HepG2 (cell line): ENCODE measurements around the gene TOB1. TPM values are rescaled to one million over a fixed set of nuclear protein-coding genes. Genes with fewer than 3 reads are reported as not detected.

Experiments used
- AHR ChIP-seq: IDR thresholded peaks from 2 replicates; pipeline ENCODE4 v1.6.1; 2018; ENCODE audit warnings: missing genetic modification reagents, missing compliant biosample characterization
- ATF1 ChIP-seq: IDR thresholded peaks from 2 replicates; pipeline ENCODE4 v1.6.1; 2016; ENCODE audit warnings: mild to moderate bottlenecking, control low read depth
- CBFB ChIP-seq: sonication (generic); formaldehyde crosslinking; IDR thresholded peaks from 2 replicates; pipeline ENCODE4 v1.4.0; 2020; ENCODE audit warnings: missing genetic modification reagents
- CCDC6 ChIP-seq: sonication (generic); formaldehyde crosslinking; IDR thresholded peaks from 2 replicates; pipeline ENCODE4 v1.8.1; 2022; ENCODE audit warnings: mild to moderate bottlenecking, missing genetic modification reagents, moderate library complexity
- EED ChIP-seq: sonication (generic); formaldehyde crosslinking; IDR thresholded peaks from 2 replicates; pipeline ENCODE4 v1.5.0; 2020; ENCODE audit warnings: mild to moderate bottlenecking, missing genetic modification reagents
- EHMT2 ChIP-seq: fragments of 200-600 bp; sonication (generic); IDR thresholded peaks from 2 replicates; pipeline ENCODE4 v1.7.0; 2017; ENCODE audit warnings: antibody characterized with exemption, low read depth, low read length, borderline replicate concordance
- GABPA ChIP-seq, 2 experiments: IDR thresholded peaks; 2 replicates each; pipeline ENCODE4 v1.6.1; 2011 to 2016; ENCODE audit warnings: low read depth in 2 of 2, low read length in 1 of 2, missing biosample characterization in 1 of 2, missing genetic modification characterization in 1 of 2
- GATAD2A ChIP-seq: IDR thresholded peaks from 2 replicates; pipeline ENCODE4 v1.6.1; 2016
- HDAC6 ChIP-seq: fragments of 200-600 bp; sonication (generic); IDR thresholded peaks from 2 replicates; pipeline ENCODE4 v1.7.0; 2017; ENCODE audit warnings: mild to moderate bottlenecking, antibody characterized with exemption, low read length, low read depth
- HNF4A ChIP-seq: sonication (generic); formaldehyde crosslinking; IDR thresholded peaks from 2 replicates; pipeline ENCODE4 v1.4.0; 2020; ENCODE audit warnings: missing genetic modification reagents
- KAT2B ChIP-seq: fragments of 150-350 bp; IDR thresholded peaks from 2 replicates; pipeline ENCODE4 v1.6.1; 2014; ENCODE audit warnings: low read depth, low read length, borderline replicate concordance
- MAFF ChIP-seq: IDR thresholded peaks from 2 replicates; pipeline ENCODE4 v1.6.1; 2011; ENCODE audit warnings: low read depth, low read length, improper control_type of control experiment
- MED1 ChIP-seq: sonication (generic); formaldehyde crosslinking; IDR thresholded peaks from 2 replicates; pipeline ENCODE4 v1.4.0; 2020; ENCODE audit warnings: missing genetic modification reagents
- RAD51 ChIP-seq: fragments of 450-650 bp; IDR thresholded peaks from 2 replicates; pipeline ENCODE4 v1.6.1; 2016; ENCODE audit warnings: borderline replicate concordance
- REXO4 ChIP-seq: sonication (generic); formaldehyde crosslinking; IDR thresholded peaks from 2 replicates; pipeline ENCODE4 v1.8.0; 2022; ENCODE audit warnings: missing genetic modification reagents, mild to moderate bottlenecking, borderline replicate concordance
- ZNF20 ChIP-seq: sonication (generic); formaldehyde crosslinking; IDR thresholded peaks from 2 replicates; pipeline ENCODE4 v1.4.0; 2020; ENCODE audit warnings: mild to moderate bottlenecking, moderate library complexity, missing genetic modification reagents
- ZNF205 ChIP-seq: IDR thresholded peaks from 2 replicates; pipeline ENCODE4 v1.6.1; 2018; ENCODE audit warnings: missing biosample characterization, missing genetic modification reagents
- ZNF547 ChIP-seq: sonication (generic); formaldehyde crosslinking; IDR thresholded peaks from 2 replicates; pipeline ENCODE4 v1.5.1; 2020; ENCODE audit warnings: mild to moderate bottlenecking, missing genetic modification reagents
- ZSCAN21 ChIP-seq: sonication (generic); formaldehyde crosslinking; IDR thresholded peaks from 2 replicates; pipeline ENCODE4 v1.8.0; 2022; ENCODE audit warnings: mild to moderate bottlenecking, missing genetic modification reagents, moderate library complexity, borderline replicate concordance
- polyA plus RNA-seq, 8 experiments: library from polyadenylated mRNA; depleted of rRNA in 3 of 8; stranded (reverse) in 7 of 8; unstranded in 1 of 8; fragments of >200 nt; fragmentation: Illumina TruSeq in 4 of 8; extraction: Trizol in 4 of 8; gene quantifications; 2 replicates each; pipeline versions ENCODE4 v1.2.1 to v1.2.3, GENCODE V29; 2011 to 2016; ENCODE audit warnings: low read depth in 4 of 8, missing spikeins in 1 of 8, mixed read lengths in 1 of 8; ENCODE audit not compliant: insufficient read depth in 1 of 8
- total RNA-seq, 5 experiments: library from RNA; depleted of rRNA; stranded (reverse); fragments of >200 nt; fragmentation: Illumina TruSeq; extraction: Trizol; gene quantifications; 2 replicates each; pipeline ENCODE4 v1.2.3, GENCODE V29; 2016; ENCODE audit warnings: low read depth in 1 of 5
- TF ChIP-seq, protein P1 (sequence below): sonication (generic); formaldehyde crosslinking; IDR thresholded peaks from 2 replicates; pipeline ENCODE4 v1.8.0; 2022; ENCODE audit warnings: mild to moderate bottlenecking, missing genetic modification reagents
- TF ChIP-seq, protein P2 (sequence below): sonication (generic); formaldehyde crosslinking; IDR thresholded peaks from 2 replicates; pipeline ENCODE4 v1.8.1; 2022; ENCODE audit warnings: low read depth, mild to moderate bottlenecking, missing genetic modification reagents
- TF ChIP-seq, protein P3 (sequence below): sonication (generic); formaldehyde crosslinking; IDR thresholded peaks from 2 replicates; pipeline ENCODE4 v1.8.0; 2022; ENCODE audit warnings: mild to moderate bottlenecking, missing genetic modification reagents; ENCODE audit not compliant: insufficient replicate concordance
- TF ChIP-seq, protein P4 (sequence below): IDR thresholded peaks from 2 replicates; pipeline ENCODE4 v1.6.1; 2016; ENCODE audit warnings: mild to moderate bottlenecking
- TF ChIP-seq, protein P5 (sequence below): sonication (generic); formaldehyde crosslinking; IDR thresholded peaks from 2 replicates; pipeline ENCODE4 v1.4.0; 2020; ENCODE audit warnings: missing genetic modification reagents

Gene TOB1
- total and polyA plus RNA-seq, 2 of the 13 experiments (the other 11 are each of a cell fraction or from before 2014, with no cell fraction given) = 21.9 to 57.7 TPM

DNA sequence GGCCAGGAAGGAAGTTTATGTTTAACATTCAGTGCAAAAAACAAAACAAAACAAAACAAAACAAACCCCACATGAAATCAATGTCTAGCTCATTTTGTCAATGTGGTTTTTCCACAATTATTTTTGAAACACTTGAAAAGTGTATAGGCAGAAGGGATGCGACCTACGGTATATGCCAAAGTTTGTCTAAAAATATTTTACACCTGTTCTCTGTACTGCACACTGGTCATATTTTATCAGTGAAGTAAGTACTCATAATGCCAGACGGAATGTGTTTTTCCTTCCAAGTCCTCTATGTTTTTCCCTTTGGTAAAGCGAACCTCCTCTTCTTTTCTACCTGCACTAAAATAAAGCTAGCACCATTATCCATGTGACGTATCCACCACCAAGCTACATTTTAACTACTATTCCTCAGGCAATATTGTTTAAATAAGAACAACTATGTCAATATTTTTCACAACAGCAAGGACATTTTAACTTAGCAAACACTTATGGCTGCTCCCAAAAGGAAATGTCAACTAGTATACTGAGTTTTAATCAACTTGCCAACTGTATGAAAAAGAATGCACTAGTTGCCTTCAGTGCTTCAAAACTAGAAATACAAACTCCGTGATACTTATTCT, 10.3 kb downstream of the TOB1 start (continued):
- TF ChIP-seq EHMT2 = no peak
- no peak for TF ChIP-seq REXO4
- TF ChIP-seq RAD51 = no peak
- TF ChIP-seq, protein P1, sequence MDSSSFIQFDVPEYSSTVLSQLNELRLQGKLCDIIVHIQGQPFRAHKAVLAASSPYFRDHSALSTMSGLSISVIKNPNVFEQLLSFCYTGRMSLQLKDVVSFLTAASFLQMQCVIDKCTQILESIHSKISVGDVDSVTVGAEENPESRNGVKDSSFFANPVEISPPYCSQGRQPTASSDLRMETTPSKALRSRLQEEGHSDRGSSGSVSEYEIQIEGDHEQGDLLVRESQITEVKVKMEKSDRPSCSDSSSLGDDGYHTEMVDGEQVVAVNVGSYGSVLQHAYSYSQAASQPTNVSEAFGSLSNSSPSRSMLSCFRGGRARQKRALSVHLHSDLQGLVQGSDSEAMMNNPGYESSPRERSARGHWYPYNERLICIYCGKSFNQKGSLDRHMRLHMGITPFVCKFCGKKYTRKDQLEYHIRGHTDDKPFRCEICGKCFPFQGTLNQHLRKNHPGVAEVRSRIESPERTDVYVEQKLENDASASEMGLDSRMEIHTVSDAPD (CRISPR knock-in tag) = no peak
- TF ChIP-seq MED1 (CRISPR knock-in tag) = peak; percentile 80
- TF ChIP-seq ZNF205 (CRISPR knock-in tag) = no peak
- TF ChIP-seq HDAC6 = no peak
- TF ChIP-seq, protein P2, sequence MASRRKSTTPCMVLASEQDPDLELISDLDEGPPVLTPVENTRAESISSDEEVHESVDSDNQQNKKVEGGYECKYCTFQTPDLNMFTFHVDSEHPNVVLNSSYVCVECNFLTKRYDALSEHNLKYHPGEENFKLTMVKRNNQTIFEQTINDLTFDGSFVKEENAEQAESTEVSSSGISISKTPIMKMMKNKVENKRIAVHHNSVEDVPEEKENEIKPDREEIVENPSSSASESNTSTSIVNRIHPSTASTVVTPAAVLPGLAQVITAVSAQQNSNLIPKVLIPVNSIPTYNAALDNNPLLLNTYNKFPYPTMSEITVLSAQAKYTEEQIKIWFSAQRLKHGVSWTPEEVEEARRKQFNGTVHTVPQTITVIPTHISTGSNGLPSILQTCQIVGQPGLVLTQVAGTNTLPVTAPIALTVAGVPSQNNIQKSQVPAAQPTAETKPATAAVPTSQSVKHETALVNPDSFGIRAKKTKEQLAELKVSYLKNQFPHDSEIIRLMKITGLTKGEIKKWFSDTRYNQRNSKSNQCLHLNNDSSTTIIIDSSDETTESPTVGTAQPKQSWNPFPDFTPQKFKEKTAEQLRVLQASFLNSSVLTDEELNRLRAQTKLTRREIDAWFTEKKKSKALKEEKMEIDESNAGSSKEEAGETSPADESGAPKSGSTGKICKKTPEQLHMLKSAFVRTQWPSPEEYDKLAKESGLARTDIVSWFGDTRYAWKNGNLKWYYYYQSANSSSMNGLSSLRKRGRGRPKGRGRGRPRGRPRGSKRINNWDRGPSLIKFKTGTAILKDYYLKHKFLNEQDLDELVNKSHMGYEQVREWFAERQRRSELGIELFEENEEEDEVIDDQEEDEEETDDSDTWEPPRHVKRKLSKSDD (CRISPR knock-in tag) = no peak
- TF ChIP-seq, protein P3, sequence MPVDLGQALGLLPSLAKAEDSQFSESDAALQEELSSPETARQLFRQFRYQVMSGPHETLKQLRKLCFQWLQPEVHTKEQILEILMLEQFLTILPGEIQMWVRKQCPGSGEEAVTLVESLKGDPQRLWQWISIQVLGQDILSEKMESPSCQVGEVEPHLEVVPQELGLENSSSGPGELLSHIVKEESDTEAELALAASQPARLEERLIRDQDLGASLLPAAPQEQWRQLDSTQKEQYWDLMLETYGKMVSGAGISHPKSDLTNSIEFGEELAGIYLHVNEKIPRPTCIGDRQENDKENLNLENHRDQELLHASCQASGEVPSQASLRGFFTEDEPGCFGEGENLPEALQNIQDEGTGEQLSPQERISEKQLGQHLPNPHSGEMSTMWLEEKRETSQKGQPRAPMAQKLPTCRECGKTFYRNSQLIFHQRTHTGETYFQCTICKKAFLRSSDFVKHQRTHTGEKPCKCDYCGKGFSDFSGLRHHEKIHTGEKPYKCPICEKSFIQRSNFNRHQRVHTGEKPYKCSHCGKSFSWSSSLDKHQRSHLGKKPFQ = no peak
- TF ChIP-seq ZNF20 (CRISPR knock-in tag) = no peak
- TF ChIP-seq ATF1 (CRISPR knock-in tag) = peak; percentile 80; the same call in 1 of the 2 replicates
- 0 out of 2 replicates have a peak, but pooled peaks have one; percentile 8 for TF ChIP-seq MAFF
- no peak for TF ChIP-seq CCDC6 (CRISPR knock-in tag)
- TF ChIP-seq, protein P4, sequence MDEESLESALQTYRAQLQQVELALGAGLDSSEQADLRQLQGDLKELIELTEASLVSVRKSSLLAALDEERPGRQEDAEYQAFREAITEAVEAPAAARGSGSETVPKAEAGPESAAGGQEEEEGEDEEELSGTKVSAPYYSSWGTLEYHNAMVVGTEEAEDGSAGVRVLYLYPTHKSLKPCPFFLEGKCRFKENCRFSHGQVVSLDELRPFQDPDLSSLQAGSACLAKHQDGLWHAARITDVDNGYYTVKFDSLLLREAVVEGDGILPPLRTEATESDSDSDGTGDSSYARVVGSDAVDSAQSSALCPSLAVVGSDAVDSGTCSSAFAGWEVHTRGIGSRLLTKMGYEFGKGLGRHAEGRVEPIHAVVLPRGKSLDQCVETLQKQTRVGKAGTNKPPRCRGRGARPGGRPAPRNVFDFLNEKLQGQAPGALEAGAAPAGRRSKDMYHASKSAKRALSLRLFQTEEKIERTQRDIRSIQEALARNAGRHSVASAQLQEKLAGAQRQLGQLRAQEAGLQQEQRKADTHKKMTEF = peak; percentile 58; the same call in 1 of the 2 replicates
- TF ChIP-seq EED (CRISPR knock-in tag) = no peak
- TF ChIP-seq CBFB (CRISPR knock-in tag) = no peak
- TF ChIP-seq HNF4A (CRISPR knock-in tag) = 0 out of 2 replicates have a peak, but pooled peaks have one; percentile 10
- TF ChIP-seq, protein P5, sequence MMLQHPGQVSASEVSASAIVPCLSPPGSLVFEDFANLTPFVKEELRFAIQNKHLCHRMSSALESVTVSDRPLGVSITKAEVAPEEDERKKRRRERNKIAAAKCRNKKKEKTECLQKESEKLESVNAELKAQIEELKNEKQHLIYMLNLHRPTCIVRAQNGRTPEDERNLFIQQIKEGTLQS (CRISPR knock-in tag) = no peak
- TF ChIP-seq GATAD2A (CRISPR knock-in tag) = peak; percentile 87
- no peak for TF ChIP-seq ZNF547 (CRISPR knock-in tag)
- no peak for TF ChIP-seq GABPA (IDR thresholded peaks at IDR 0.05; ENCODE audit: low read depth, low read length)
- TF ChIP-seq GABPA (CRISPR knock-in tag; IDR thresholded peaks at IDR 0.05; ENCODE audit: low read depth) = peak; percentile 48; the same call in 1 of the 2 replicates
- no peak for TF ChIP-seq ZSCAN21 (CRISPR knock-in tag)
- no peak for TF ChIP-seq AHR
- TF ChIP-seq KAT2B = no peak
